WTC11 (cell line): ENCODE data around the gene WDR49. TPM values are rescaled to one million over a fixed set of nuclear protein-coding genes. Genes with fewer than 3 reads are reported as not detected.

Experiments used
- ATAC-seq: fragments of 200-7000 bp; cut with Tn5 transposase; 2 replicates; pipeline ENCODE4 v1.10.0; 2021; ENCODE audit warnings: mild to moderate bottlenecking, moderate library complexity
- CTCF ChIA-PET: fragments of 300-600 bp; sonication (Branson Sonifier 250); formaldehyde crosslinking; loops from one replicate; lab custom pipeline; 2021; ENCODE audit warnings: antibody characterized with exemption; lab: Charles Lee
- POLR2A ChIA-PET: fragments of 350-600 bp; sonication (Branson Sonifier 250); formaldehyde crosslinking; loops from one replicate; lab custom pipeline; 2021; ENCODE audit warnings: antibody characterized with exemption; lab: Charles Lee
- DNase-seq: peaks from one replicate; pipeline ENCODE4 v3.0.0; 2021; ENCODE audit warnings: low spot score
- H3K27ac Mint-ChIP-seq: 2 replicates; pipeline ENCODE4 v1.8.0; 2021; ENCODE audit warnings: mixed read lengths
- H3K27me3 Mint-ChIP-seq: 2 replicates; pipeline ENCODE4 v1.8.0; 2021; ENCODE audit warnings: low read depth, mild to moderate bottlenecking, moderate library complexity, mixed read lengths
- H3K36me3 Mint-ChIP-seq: 2 replicates; pipeline ENCODE4 v1.8.0; 2021; ENCODE audit warnings: mixed read lengths
- H3K4me1 Mint-ChIP-seq: 2 replicates; pipeline ENCODE4 v1.8.0; 2022; ENCODE audit warnings: mixed read lengths
- H3K4me3 Mint-ChIP-seq: 2 replicates; pipeline ENCODE4 v1.8.0; 2021; ENCODE audit warnings: mild to moderate bottlenecking, moderate library complexity, mixed read lengths
- H3K9me3 Mint-ChIP-seq: 2 replicates; pipeline ENCODE4 v1.8.0; 2021; ENCODE audit warnings: mixed read lengths
- CREB1 ChIP-seq: sonication (generic); formaldehyde crosslinking; IDR thresholded peaks from 2 replicates; pipeline ENCODE4 v1.8.0; 2023; ENCODE audit warnings: mild to moderate bottlenecking, missing genetic modification reagents
- ETV6 ChIP-seq: sonication (generic); formaldehyde crosslinking; IDR thresholded peaks from 2 replicates; pipeline ENCODE4 v1.8.1; 2022; ENCODE audit warnings: mild to moderate bottlenecking, missing genetic modification reagents
- GABPB1 ChIP-seq: sonication (generic); formaldehyde crosslinking; IDR thresholded peaks from 2 replicates; pipeline ENCODE4 v1.8.1; 2023; ENCODE audit warnings: mild to moderate bottlenecking, missing genetic modification reagents
- IRF2 ChIP-seq: sonication (generic); formaldehyde crosslinking; IDR thresholded peaks from 2 replicates; pipeline ENCODE4 v1.8.0; 2022; ENCODE audit warnings: low read depth, missing genetic modification reagents, borderline replicate concordance
- NFE2L1 ChIP-seq: sonication (generic); formaldehyde crosslinking; IDR thresholded peaks from 2 replicates; pipeline ENCODE4 v1.8.1; 2023; ENCODE audit warnings: missing genetic modification reagents
- PRRX2 ChIP-seq: fragments of 250-450 bp; sonication (Bioruptor Pico); IDR thresholded peaks from 2 replicates; pipeline ENCODE4 v1.8.0; 2021; ENCODE audit warnings: mild to moderate bottlenecking
- RELA ChIP-seq: sonication (generic); formaldehyde crosslinking; IDR thresholded peaks from 2 replicates; pipeline ENCODE4 v1.8.1; 2022; ENCODE audit warnings: missing genetic modification reagents, mild to moderate bottlenecking, borderline replicate concordance
- SMAD3 ChIP-seq: sonication (generic); formaldehyde crosslinking; IDR thresholded peaks from 2 replicates; pipeline ENCODE4 v1.8.0; 2022; ENCODE audit warnings: missing genetic modification reagents, mild to moderate bottlenecking, borderline replicate concordance
- SMAD4 ChIP-seq: sonication (generic); formaldehyde crosslinking; IDR thresholded peaks from 2 replicates; pipeline ENCODE4 v1.8.0; 2022; ENCODE audit warnings: mild to moderate bottlenecking, missing genetic modification reagents
- TEAD1 ChIP-seq: sonication (generic); formaldehyde crosslinking; IDR thresholded peaks from 2 replicates; pipeline ENCODE4 v1.8.0; 2022; ENCODE audit warnings: mild to moderate bottlenecking, missing genetic modification reagents
- ZBTB21 ChIP-seq: sonication (generic); formaldehyde crosslinking; IDR thresholded peaks from 2 replicates; pipeline ENCODE4 v1.8.1; 2023; ENCODE audit warnings: mild to moderate bottlenecking, missing genetic modification reagents, borderline replicate concordance
- ZNF121 ChIP-seq: sonication (generic); formaldehyde crosslinking; IDR thresholded peaks from 2 replicates; pipeline ENCODE4 v1.8.0; 2023; ENCODE audit warnings: missing genetic modification reagents
- ZNF263 ChIP-seq: sonication (generic); formaldehyde crosslinking; IDR thresholded peaks from 2 replicates; pipeline ENCODE4 v1.8.1; 2022; ENCODE audit warnings: low read depth, mild to moderate bottlenecking, moderate library complexity, missing genetic modification reagents
- total RNA-seq: library from RNA; stranded (reverse); gene quantifications from 3 replicates; pipeline ENCODE4 v1.2.3, GENCODE V29; 2021
- TF ChIP-seq, protein P1 (sequence below): sonication (generic); formaldehyde crosslinking; IDR thresholded peaks from 2 replicates; pipeline ENCODE4 v1.8.1; 2022; ENCODE audit warnings: low read depth, missing genetic modification reagents, borderline replicate concordance
- TF ChIP-seq, protein P2 (sequence below): fragments of 250-450 bp; sonication (Bioruptor Pico); IDR thresholded peaks from 2 replicates; pipeline ENCODE4 v1.9.0; 2021; ENCODE audit warnings: moderate library complexity, mild to moderate bottlenecking, inconsistent platforms, borderline replicate concordance
- TF ChIP-seq, protein P3 (sequence below): sonication (generic); formaldehyde crosslinking; IDR thresholded peaks from 2 replicates; pipeline ENCODE4 v1.8.1; 2023; ENCODE audit warnings: mild to moderate bottlenecking, moderate library complexity, missing genetic modification reagents
- TF ChIP-seq, protein P4 (sequence below): fragments of 250-450 bp; sonication (Bioruptor Pico); IDR thresholded peaks from 2 replicates; pipeline ENCODE4 v1.9.0; 2021; ENCODE audit warnings: mild to moderate bottlenecking
- TF ChIP-seq, protein P5 (sequence below): sonication (generic); formaldehyde crosslinking; IDR thresholded peaks from 2 replicates; pipeline ENCODE4 v1.8.0; 2023; ENCODE audit warnings: missing genetic modification reagents, mild to moderate bottlenecking, borderline replicate concordance
- TF ChIP-seq, protein P6 (sequence below): sonication (generic); formaldehyde crosslinking; IDR thresholded peaks from 2 replicates; pipeline ENCODE4 v1.8.0; 2023; ENCODE audit warnings: mild to moderate bottlenecking, missing genetic modification reagents
- TF ChIP-seq, protein P7 (sequence below): fragments of 200-600 bp; IDR thresholded peaks from 2 replicates; pipeline ENCODE4 v1.8.0; 2022; ENCODE audit warnings: antibody characterized with exemption

The WDR49 gene
- total RNA-seq, 1 experiment from 2014 or later = 0.92 TPM

DNA sequence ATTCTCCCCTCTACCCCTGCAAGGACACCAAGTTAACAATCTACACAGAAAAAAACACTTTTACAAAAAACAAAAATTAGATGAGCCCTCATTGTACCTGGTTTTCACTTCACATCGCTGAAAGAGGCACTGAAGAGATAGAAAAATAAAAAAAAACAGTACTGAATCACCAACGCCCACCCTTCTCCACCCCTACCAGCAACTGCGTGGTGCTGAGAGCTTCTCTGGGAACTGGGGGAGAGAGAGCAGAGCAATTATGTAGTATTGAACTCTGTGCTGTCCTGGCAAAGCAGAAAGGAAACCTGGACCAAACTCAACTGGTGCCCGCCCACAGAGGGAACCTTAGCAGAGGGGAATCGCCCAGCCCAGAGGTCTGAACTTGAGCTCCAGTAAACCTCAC, 44.6 kb downstream of the WDR49 start:
- TF ChIP-seq CREB1 (CRISPR knock-in tag) (no peak), GABPB1 (CRISPR knock-in tag) (no peak), ZNF263 (CRISPR knock-in tag) (no peak), NFE2L1 (CRISPR knock-in tag) (no peak), ZBTB21 (CRISPR knock-in tag) (no peak), ETV6 (CRISPR knock-in tag) (no peak)
- TF ChIP-seq, protein P1, sequence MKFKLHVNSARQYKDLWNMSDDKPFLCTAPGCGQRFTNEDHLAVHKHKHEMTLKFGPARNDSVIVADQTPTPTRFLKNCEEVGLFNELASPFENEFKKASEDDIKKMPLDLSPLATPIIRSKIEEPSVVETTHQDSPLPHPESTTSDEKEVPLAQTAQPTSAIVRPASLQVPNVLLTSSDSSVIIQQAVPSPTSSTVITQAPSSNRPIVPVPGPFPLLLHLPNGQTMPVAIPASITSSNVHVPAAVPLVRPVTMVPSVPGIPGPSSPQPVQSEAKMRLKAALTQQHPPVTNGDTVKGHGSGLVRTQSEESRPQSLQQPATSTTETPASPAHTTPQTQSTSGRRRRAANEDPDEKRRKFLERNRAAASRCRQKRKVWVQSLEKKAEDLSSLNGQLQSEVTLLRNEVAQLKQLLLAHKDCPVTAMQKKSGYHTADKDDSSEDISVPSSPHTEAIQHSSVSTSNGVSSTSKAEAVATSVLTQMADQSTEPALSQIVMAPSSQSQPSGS (CRISPR knock-in tag) = no peak
- TF ChIP-seq, protein P2, sequence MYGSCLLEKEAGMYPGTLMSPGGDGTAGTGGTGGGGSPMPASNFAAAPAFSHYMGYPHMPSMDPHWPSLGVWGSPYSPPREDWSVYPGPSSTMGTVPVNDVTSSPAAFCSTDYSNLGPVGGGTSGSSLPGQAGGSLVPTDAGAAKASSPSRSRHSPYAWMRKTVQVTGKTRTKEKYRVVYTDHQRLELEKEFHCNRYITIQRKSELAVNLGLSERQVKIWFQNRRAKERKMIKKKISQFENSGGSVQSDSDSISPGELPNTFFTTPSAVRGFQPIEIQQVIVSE (CRISPR knock-in tag) = no peak
- TF ChIP-seq, protein P3, sequence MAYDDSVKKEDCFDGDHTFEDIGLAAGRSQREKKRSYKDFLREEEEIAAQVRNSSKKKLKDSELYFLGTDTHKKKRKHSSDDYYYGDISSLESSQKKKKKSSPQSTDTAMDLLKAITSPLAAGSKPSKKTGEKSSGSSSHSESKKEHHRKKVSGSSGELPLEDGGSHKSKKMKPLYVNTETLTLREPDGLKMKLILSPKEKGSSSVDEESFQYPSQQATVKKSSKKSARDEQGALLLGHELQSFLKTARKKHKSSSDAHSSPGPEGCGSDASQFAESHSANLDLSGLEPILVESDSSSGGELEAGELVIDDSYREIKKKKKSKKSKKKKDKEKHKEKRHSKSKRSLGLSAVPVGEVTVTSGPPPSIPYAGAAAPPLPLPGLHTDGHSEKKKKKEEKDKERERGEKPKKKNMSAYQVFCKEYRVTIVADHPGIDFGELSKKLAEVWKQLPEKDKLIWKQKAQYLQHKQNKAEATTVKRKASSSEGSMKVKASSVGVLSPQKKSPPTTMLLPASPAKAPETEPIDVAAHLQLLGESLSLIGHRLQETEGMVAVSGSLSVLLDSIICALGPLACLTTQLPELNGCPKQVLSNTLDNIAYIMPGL (CRISPR knock-in tag) = no peak
- TF ChIP-seq, protein P4, sequence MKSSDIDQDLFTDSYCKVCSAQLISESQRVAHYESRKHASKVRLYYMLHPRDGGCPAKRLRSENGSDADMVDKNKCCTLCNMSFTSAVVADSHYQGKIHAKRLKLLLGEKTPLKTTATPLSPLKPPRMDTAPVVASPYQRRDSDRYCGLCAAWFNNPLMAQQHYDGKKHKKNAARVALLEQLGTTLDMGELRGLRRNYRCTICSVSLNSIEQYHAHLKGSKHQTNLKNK = no peak
- TF ChIP-seq, protein P5, sequence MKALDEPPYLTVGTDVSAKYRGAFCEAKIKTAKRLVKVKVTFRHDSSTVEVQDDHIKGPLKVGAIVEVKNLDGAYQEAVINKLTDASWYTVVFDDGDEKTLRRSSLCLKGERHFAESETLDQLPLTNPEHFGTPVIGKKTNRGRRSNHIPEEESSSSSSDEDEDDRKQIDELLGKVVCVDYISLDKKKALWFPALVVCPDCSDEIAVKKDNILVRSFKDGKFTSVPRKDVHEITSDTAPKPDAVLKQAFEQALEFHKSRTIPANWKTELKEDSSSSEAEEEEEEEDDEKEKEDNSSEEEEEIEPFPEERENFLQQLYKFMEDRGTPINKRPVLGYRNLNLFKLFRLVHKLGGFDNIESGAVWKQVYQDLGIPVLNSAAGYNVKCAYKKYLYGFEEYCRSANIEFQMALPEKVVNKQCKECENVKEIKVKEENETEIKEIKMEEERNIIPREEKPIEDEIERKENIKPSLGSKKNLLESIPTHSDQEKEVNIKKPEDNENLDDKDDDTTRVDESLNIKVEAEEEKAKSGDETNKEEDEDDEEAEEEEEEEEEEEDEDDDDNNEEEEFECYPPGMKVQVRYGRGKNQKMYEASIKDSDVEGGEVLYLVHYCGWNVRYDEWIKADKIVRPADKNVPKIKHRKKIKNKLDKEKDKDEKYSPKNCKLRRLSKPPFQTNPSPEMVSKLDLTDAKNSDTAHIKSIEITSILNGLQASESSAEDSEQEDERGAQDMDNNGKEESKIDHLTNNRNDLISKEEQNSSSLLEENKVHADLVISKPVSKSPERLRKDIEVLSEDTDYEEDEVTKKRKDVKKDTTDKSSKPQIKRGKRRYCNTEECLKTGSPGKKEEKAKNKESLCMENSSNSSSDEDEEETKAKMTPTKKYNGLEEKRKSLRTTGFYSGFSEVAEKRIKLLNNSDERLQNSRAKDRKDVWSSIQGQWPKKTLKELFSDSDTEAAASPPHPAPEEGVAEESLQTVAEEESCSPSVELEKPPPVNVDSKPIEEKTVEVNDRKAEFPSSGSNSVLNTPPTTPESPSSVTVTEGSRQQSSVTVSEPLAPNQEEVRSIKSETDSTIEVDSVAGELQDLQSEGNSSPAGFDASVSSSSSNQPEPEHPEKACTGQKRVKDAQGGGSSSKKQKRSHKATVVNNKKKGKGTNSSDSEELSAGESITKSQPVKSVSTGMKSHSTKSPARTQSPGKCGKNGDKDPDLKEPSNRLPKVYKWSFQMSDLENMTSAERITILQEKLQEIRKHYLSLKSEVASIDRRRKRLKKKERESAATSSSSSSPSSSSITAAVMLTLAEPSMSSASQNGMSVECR (CRISPR knock-in tag) = no peak
- Mint-ChIP-seq H3K27ac (no peak overlapping the region), H3K4me3 (no peak overlapping the region), H3K27me3 (no peaks in the 10 kb centered on the region), H3K36me3 (no peaks in the 10 kb centered on the region), H3K9me3 (no peaks in the 10 kb centered on the region), H3K4me1 (peaks cover 26% of the 10 kb centered on the region)
- DNase-seq (no peak), ATAC-seq (no peak)
- ChIA-PET POLR2A (no interaction called here), CTCF (interaction anchor here (0.7 kb wide), 1 partner anchor 229 kb away, joined by 3 read pairs; the partner anchor contains the start of gene ZBBX)

DNA sequence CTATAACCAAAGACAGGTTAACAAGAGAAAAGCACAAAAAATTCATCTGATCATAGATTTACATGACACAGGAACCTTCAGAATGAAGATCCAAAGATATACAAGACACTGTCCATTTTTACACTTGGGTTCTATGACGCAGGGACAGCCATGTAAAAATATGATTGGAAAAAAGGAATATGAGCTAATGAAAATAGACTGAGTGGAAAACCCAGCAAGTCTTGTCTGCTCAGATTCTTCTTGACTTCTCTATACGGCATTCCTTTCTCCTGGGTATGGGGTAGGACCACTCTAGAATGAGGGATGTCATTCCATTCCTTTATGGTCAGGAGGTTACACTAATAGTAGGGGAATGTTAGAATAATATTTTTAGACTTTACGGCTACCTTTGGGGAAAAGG, 46.9 kb downstream of the WDR49 start:
- ATAC-seq = no peak
- no peak for DNase-seq
- Mint-ChIP-seq H3K27me3 (peaks cover 2% of the 10 kb centered on the region; the same call in 1 of the 2 replicates), H3K36me3 (no peaks in the 10 kb centered on the region), H3K9me3 (no peaks in the 10 kb centered on the region), H3K4me3 (no peak overlapping the region), H3K27ac (no peak overlapping the region), H3K4me1 (peaks cover 38% of the 10 kb centered on the region)
- ChIA-PET CTCF (no interaction called here), POLR2A (no interaction called here)
- TF ChIP-seq SMAD3 (CRISPR knock-in tag) = no peak
- TF ChIP-seq PRRX2 (CRISPR knock-in tag) = no peak
- TF ChIP-seq, protein P6, sequence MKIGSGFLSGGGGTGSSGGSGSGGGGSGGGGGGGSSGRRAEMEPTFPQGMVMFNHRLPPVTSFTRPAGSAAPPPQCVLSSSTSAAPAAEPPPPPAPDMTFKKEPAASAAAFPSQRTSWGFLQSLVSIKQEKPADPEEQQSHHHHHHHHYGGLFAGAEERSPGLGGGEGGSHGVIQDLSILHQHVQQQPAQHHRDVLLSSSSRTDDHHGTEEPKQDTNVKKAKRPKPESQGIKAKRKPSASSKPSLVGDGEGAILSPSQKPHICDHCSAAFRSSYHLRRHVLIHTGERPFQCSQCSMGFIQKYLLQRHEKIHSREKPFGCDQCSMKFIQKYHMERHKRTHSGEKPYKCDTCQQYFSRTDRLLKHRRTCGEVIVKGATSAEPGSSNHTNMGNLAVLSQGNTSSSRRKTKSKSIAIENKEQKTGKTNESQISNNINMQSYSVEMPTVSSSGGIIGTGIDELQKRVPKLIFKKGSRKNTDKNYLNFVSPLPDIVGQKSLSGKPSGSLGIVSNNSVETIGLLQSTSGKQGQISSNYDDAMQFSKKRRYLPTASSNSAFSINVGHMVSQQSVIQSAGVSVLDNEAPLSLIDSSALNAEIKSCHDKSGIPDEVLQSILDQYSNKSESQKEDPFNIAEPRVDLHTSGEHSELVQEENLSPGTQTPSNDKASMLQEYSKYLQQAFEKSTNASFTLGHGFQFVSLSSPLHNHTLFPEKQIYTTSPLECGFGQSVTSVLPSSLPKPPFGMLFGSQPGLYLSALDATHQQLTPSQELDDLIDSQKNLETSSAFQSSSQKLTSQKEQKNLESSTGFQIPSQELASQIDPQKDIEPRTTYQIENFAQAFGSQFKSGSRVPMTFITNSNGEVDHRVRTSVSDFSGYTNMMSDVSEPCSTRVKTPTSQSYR (CRISPR knock-in tag) = no peak
- TF ChIP-seq ZNF263 (CRISPR knock-in tag) = no peak
- TF ChIP-seq GABPB1 (CRISPR knock-in tag) = no peak
- no peak for TF ChIP-seq ZNF121 (CRISPR knock-in tag)
- no peak for TF ChIP-seq RELA (CRISPR knock-in tag)
- TF ChIP-seq SMAD4 (CRISPR knock-in tag) = no peak
- TF ChIP-seq, protein P7, sequence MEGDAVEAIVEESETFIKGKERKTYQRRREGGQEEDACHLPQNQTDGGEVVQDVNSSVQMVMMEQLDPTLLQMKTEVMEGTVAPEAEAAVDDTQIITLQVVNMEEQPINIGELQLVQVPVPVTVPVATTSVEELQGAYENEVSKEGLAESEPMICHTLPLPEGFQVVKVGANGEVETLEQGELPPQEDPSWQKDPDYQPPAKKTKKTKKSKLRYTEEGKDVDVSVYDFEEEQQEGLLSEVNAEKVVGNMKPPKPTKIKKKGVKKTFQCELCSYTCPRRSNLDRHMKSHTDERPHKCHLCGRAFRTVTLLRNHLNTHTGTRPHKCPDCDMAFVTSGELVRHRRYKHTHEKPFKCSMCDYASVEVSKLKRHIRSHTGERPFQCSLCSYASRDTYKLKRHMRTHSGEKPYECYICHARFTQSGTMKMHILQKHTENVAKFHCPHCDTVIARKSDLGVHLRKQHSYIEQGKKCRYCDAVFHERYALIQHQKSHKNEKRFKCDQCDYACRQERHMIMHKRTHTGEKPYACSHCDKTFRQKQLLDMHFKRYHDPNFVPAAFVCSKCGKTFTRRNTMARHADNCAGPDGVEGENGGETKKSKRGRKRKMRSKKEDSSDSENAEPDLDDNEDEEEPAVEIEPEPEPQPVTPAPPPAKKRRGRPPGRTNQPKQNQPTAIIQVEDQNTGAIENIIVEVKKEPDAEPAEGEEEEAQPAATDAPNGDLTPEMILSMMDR = no peak
- no peak for TF ChIP-seq TEAD1 (CRISPR knock-in tag)
- no peak for TF ChIP-seq IRF2 (CRISPR knock-in tag)
- no peak for TF ChIP-seq CREB1 (CRISPR knock-in tag)
